K562 (cell line): ENCODE data around the gene YBEY. TPM values are rescaled to one million over a fixed set of nuclear protein-coding genes. Genes with fewer than 3 reads are reported as not detected.

Experiments used
- BHLHE40 ChIP-seq: IDR thresholded peaks from 2 replicates; pipeline ENCODE4 v1.6.1; 2011; ENCODE audit warnings: low read length, improper control_type of control experiment
- CHD4 ChIP-seq: fragments of 200-600 bp; sonication (generic); IDR thresholded peaks from 3 replicates; pipeline ENCODE4 v1.6.1; 2012; ENCODE audit warnings: low read depth, mild to moderate bottlenecking, mixed read lengths, low read length, inconsistent platforms; ENCODE audit not compliant: insufficient read depth, insufficient replicate concordance, poor library complexity, severe bottlenecking
- FOXJ2 ChIP-seq: fragments of 200-800 bp; sonication (Bioruptor generic); IDR thresholded peaks from 2 replicates; pipeline ENCODE4 v1.6.1; 2016; ENCODE audit warnings: missing genetic modification characterization, missing compliant biosample characterization
- POLR2A ChIP-seq: fragments of 450-650 bp; conservative IDR thresholded peaks from 2 replicates; pipeline ENCODE4 v1.6.1; 2016
- SP1 ChIP-seq: sonication (generic); formaldehyde crosslinking; IDR thresholded peaks from 2 replicates; pipeline ENCODE4 v1.8.1; 2022; ENCODE audit warnings: mild to moderate bottlenecking, missing genetic modification reagents
- ZC3H4 ChIP-seq: sonication (generic); formaldehyde crosslinking; IDR thresholded peaks from 2 replicates; pipeline ENCODE4 v1.9.0; 2021; ENCODE audit warnings: missing genetic modification reagents, borderline replicate concordance
- ZNF384 ChIP-seq: IDR thresholded peaks from 2 replicates; pipeline ENCODE4 v1.6.1; 2012; ENCODE audit warnings: low read depth, low read length, improper control_type of control experiment
- ZNF707 ChIP-seq: fragments of 250-450 bp; sonication (Bioruptor Pico); conservative IDR thresholded peaks from 2 replicates; pipeline ENCODE4 v1.8.0; 2022; ENCODE audit warnings: inconsistent platforms, mild to moderate bottlenecking, moderate library complexity
- polyA plus RNA-seq, 8 experiments: library from polyadenylated mRNA; depleted of rRNA in 4 of 8; stranded (reverse) in 5 of 8; unstranded in 3 of 8; fragments of >200 nt; fragmentation: Nextera tagmentation in 2 of 8; fragmentation: Illumina TruSeq in 1 of 8; extraction: Ambion mirVana in 2 of 8; extraction: Trizol in 1 of 8; gene quantifications; 2 replicates each; pipeline versions ENCODE4 v1.2.1 to v1.2.3, GENCODE V29; 2011 to 2014; ENCODE audit warnings: inconsistent platforms in 1 of 8, missing spikeins in 1 of 8
- total RNA-seq, 7 experiments: library from RNA; depleted of rRNA in 6 of 7; stranded (reverse); fragments of >200 nt in 6 of 7; fragmentation: Illumina TruSeq in 2 of 7; extraction: Trizol in 2 of 7; gene quantifications; 2 replicates each; pipeline versions ENCODE4 v1.2.1 to v1.2.3, GENCODE V29; 2011 to 2021; ENCODE audit warnings: low replicate concordance in 1 of 7
- TF ChIP-seq, protein P1 (sequence below): fragments of 450-650 bp; IDR thresholded peaks from one replicate; pipeline ENCODE4 v1.6.1; 2018; ENCODE audit warnings: mild to moderate bottlenecking, moderate library complexity; ENCODE audit not compliant: partially characterized antibody
- TF ChIP-seq, protein P2 (sequence below): fragments of 150-350 bp; IDR thresholded peaks from 2 replicates; pipeline ENCODE4 v1.6.1; 2014; ENCODE audit warnings: low read depth, mild to moderate bottlenecking, low read length, borderline replicate concordance
- TF ChIP-seq, protein P3 (sequence below): sonication (generic); formaldehyde crosslinking; IDR thresholded peaks from 2 replicates; pipeline ENCODE4 v1.8.1; 2023; ENCODE audit warnings: mild to moderate bottlenecking, missing genetic modification reagents, moderate library complexity
- TF ChIP-seq, protein P4 (sequence below): fragments of 250-450 bp; sonication (Bioruptor Pico); IDR thresholded peaks from 2 replicates; pipeline ENCODE4 v1.8.0; 2022; ENCODE audit warnings: inconsistent platforms, mild to moderate bottlenecking, moderate library complexity, borderline replicate concordance
- TF ChIP-seq, protein P5 (sequence below), 2 experiments: IDR thresholded peaks in 1 of 2; conservative IDR thresholded peaks in 1 of 2; 2 replicates each; pipeline ENCODE4 v1.6.1; 2016; ENCODE audit warnings: low read depth in 2 of 2, mild to moderate bottlenecking in 1 of 2, missing compliant biosample characterization in 1 of 2, missing genetic modification characterization in 1 of 2, moderate library complexity in 1 of 2
- TF ChIP-seq, protein P6 (sequence below): fragments of 250-450 bp; sonication (Bioruptor Pico); IDR thresholded peaks from 2 replicates; pipeline ENCODE4 v1.8.0; 2021; ENCODE audit warnings: mild to moderate bottlenecking, moderate library complexity

The YBEY gene
- total and polyA plus RNA-seq, 9 of the 15 experiments (the other 6 are each of a cell fraction or from before 2014, with no cell fraction given): 6.4 to 28.0 (median 12.4) TPM

DNA sequence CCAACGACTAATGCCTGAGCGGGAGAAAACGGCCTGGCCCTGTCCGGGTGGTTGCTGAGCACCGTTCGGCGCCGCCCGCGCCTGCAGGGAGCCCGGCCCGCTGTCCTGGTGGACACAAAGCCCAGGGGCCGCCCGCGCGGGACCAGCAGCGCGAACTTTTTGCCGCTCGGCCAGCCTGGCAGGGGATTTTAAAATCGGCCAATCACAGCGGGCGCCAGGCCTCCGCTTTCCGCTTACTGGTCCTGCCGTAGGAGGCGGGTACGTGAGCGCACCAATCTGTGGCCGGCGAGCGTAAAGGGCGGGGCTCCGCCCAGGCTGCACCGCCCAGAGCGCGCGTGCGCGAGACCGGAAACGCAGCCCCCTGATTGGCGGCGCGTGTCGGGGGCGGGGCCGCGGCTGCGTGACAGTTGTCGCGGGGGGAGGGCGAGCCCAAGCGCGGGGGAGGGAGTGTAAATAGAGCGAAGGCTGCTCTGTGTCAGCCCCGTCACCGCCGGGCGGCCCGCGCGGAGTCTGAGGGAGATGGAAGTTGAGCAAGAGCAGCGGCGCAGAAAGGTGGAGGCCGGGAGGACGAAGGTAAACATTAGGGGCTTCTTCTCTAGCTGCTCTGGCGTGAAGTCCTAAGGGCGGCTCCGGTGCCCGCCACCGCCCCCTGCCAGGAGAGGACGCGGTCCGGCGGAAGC lies 37.7 kb downstream of the YBEY start, which contains the start of the genes C21orf58 and PCNT (continued):
- TF ChIP-seq, protein P1, sequence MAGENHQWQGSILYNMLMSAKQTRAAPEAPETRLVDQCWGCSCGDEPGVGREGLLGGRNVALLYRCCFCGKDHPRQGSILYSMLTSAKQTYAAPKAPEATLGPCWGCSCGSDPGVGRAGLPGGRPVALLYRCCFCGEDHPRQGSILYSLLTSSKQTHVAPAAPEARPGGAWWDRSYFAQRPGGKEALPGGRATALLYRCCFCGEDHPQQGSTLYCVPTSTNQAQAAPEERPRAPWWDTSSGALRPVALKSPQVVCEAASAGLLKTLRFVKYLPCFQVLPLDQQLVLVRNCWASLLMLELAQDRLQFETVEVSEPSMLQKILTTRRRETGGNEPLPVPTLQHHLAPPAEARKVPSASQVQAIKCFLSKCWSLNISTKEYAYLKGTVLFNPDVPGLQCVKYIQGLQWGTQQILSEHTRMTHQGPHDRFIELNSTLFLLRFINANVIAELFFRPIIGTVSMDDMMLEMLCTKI: no peak
- peak; percentile 96; the same call in 1 of the 2 replicates for TF ChIP-seq POLR2A
- no peak for TF ChIP-seq CHD4
- no peak for TF ChIP-seq ZC3H4
- TF ChIP-seq ZNF707 (CRISPR knock-in tag): no peak
- TF ChIP-seq BHLHE40: peak; percentile 86
- TF ChIP-seq FOXJ2: peak; percentile 52; the same call in 1 of the 2 replicates
- TF ChIP-seq, protein P2, sequence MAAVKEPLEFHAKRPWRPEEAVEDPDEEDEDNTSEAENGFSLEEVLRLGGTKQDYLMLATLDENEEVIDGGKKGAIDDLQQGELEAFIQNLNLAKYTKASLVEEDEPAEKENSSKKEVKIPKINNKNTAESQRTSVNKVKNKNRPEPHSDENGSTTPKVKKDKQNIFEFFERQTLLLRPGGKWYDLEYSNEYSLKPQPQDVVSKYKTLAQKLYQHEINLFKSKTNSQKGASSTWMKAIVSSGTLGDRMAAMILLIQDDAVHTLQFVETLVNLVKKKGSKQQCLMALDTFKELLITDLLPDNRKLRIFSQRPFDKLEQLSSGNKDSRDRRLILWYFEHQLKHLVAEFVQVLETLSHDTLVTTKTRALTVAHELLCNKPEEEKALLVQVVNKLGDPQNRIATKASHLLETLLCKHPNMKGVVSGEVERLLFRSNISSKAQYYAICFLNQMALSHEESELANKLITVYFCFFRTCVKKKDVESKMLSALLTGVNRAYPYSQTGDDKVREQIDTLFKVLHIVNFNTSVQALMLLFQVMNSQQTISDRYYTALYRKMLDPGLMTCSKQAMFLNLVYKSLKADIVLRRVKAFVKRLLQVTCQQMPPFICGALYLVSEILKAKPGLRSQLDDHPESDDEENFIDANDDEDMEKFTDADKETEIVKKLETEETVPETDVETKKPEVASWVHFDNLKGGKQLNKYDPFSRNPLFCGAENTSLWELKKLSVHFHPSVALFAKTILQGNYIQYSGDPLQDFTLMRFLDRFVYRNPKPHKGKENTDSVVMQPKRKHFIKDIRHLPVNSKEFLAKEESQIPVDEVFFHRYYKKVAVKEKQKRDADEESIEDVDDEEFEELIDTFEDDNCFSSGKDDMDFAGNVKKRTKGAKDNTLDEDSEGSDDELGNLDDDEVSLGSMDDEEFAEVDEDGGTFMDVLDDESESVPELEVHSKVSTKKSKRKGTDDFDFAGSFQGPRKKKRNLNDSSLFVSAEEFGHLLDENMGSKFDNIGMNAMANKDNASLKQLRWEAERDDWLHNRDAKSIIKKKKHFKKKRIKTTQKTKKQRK: no peak
- TF ChIP-seq, protein P3, sequence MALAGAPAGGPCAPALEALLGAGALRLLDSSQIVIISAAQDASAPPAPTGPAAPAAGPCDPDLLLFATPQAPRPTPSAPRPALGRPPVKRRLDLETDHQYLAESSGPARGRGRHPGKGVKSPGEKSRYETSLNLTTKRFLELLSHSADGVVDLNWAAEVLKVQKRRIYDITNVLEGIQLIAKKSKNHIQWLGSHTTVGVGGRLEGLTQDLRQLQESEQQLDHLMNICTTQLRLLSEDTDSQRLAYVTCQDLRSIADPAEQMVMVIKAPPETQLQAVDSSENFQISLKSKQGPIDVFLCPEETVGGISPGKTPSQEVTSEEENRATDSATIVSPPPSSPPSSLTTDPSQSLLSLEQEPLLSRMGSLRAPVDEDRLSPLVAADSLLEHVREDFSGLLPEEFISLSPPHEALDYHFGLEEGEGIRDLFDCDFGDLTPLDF (CRISPR knock-in tag): peak; percentile 99
- TF ChIP-seq, protein P4, sequence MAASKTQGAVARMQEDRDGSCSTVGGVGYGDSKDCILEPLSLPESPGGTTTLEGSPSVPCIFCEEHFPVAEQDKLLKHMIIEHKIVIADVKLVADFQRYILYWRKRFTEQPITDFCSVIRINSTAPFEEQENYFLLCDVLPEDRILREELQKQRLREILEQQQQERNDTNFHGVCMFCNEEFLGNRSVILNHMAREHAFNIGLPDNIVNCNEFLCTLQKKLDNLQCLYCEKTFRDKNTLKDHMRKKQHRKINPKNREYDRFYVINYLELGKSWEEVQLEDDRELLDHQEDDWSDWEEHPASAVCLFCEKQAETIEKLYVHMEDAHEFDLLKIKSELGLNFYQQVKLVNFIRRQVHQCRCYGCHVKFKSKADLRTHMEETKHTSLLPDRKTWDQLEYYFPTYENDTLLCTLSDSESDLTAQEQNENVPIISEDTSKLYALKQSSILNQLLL (CRISPR knock-in tag): no peak
- TF ChIP-seq, protein P5, sequence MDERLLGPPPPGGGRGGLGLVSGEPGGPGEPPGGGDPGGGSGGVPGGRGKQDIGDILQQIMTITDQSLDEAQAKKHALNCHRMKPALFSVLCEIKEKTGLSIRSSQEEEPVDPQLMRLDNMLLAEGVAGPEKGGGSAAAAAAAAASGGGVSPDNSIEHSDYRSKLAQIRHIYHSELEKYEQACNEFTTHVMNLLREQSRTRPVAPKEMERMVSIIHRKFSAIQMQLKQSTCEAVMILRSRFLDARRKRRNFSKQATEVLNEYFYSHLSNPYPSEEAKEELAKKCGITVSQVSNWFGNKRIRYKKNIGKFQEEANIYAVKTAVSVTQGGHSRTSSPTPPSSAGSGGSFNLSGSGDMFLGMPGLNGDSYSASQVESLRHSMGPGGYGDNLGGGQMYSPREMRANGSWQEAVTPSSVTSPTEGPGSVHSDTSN (CRISPR knock-in tag; IDR thresholded peaks at IDR 0.05; ENCODE audit: low read depth): no peak
- TF ChIP-seq, protein P5 (tag; conservative IDR thresholded peaks at IDR 0.05; ENCODE audit: low read depth): no peak; the same call in 1 of the 2 replicates
- peak; percentile 97 for TF ChIP-seq SP1 (CRISPR knock-in tag)
- TF ChIP-seq, protein P6, sequence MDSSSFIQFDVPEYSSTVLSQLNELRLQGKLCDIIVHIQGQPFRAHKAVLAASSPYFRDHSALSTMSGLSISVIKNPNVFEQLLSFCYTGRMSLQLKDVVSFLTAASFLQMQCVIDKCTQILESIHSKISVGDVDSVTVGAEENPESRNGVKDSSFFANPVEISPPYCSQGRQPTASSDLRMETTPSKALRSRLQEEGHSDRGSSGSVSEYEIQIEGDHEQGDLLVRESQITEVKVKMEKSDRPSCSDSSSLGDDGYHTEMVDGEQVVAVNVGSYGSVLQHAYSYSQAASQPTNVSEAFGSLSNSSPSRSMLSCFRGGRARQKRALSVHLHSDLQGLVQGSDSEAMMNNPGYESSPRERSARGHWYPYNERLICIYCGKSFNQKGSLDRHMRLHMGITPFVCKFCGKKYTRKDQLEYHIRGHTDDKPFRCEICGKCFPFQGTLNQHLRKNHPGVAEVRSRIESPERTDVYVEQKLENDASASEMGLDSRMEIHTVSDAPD: no peak
- no peak; the same call in 1 of the 2 replicates for TF ChIP-seq ZNF384
